Naive B cell (primary cell): Measurements from ENCODE around the gene TGIF2. TPM values are rescaled to one million over a fixed set of nuclear protein-coding genes. Genes with fewer than 3 reads are reported as not detected.
A peak's percentile ranks its signal among the peaks of the same experiment; 100 is the strongest.
"Not testable (repeated sequence)": the region's sequence is repeated elsewhere in the genome, so short reads cannot be mapped to it uniquely, and the experiment has no call there.

Experiments
- ATAC-seq, 2 donors: fragments of 150-1000 bp; cut with Tn5 transposase; 2 replicates each; pipeline ENCODE4 v1.10.0; 2021; ENCODE audit warnings: low read depth in 2 of 2, mild to moderate bottlenecking in 2 of 2, moderate library complexity in 2 of 2
- DNase-seq: peaks from one replicate; pipeline ENCODE4 v3.0.0; 2022
- H3K27ac Mint-ChIP-seq, 6 donors: one replicate each; pipeline ENCODE4 v1.8.0; 2020 to 2022; ENCODE audit warnings: mild to moderate bottlenecking in 6 of 6, mixed read lengths in 6 of 6, moderate library complexity in 5 of 6, inconsistent platforms in 2 of 6
- H3K27me3 Mint-ChIP-seq, 3 donors: one replicate each; pipeline ENCODE4 v1.8.0; 2021 to 2022; ENCODE audit warnings: mixed read lengths in 3 of 3, mild to moderate bottlenecking in 1 of 3
- H3K36me3 Mint-ChIP-seq, 2 donors: one replicate each; pipeline ENCODE4 v1.8.0; 2020 to 2022; ENCODE audit warnings: mixed read lengths in 2 of 2, inconsistent platforms in 1 of 2, mild to moderate bottlenecking in 1 of 2
- H3K4me1 Mint-ChIP-seq, 3 donors: one replicate each; pipeline ENCODE4 v1.8.0; 2020 to 2022; ENCODE audit warnings: mixed read lengths in 3 of 3, inconsistent platforms in 1 of 3, mild to moderate bottlenecking in 1 of 3, moderate library complexity in 1 of 3
- H3K4me3 Mint-ChIP-seq, 8 donors: one replicate each; pipeline ENCODE4 v1.8.0; 2020 to 2022; ENCODE audit warnings: mild to moderate bottlenecking in 8 of 8, mixed read lengths in 8 of 8, moderate library complexity in 8 of 8, inconsistent platforms in 2 of 8
- H3K9me3 Mint-ChIP-seq, 7 donors: one replicate each; pipeline ENCODE4 v1.8.0; 2020 to 2022; ENCODE audit warnings: mixed read lengths in 7 of 7, mild to moderate bottlenecking in 5 of 7, inconsistent platforms in 2 of 7, moderate library complexity in 1 of 7
- polyA plus RNA-seq, 6 donors: library from polyadenylated mRNA; unstranded; fragments of 300-500 nt; fragmentation: Illumina TruSeq; gene quantifications; one replicate each; pipeline ENCODE4 v1.2.3, GENCODE V29; 2021; ENCODE audit warnings: low read depth in 6 of 6

TGIF2 gene
- polyA plus RNA-seq, 6 donors from 2014 or later, result 33.3 to 50.5 (median 39.9) TPM

DNA sequence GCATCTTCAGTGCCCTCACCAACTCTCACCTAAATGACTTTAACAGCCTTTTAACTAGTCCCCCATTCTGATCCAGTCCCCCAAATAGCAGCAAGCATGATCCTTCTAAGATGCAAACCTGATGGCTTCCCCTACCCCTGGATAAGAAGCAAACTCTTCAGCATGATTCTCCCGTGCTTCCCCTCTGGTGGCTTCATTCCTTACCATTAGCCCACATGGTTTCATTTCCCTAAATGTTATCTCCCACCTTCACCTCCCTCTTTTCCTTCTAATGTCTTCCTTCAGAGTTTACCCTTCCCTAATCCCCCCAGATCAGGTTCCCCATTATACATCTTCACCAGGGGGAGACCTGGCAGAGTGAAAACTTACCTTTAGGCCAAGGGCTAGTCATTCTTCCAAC, 28.1 kb downstream of the TGIF2 start:
- no peaks in the 10 kb centered on the region for H3K27me3 Mint-ChIP-seq
- ATAC-seq, result no peak
- peaks cover 32 to 55% (median 47%) of the 10 kb centered on the region in 3 donors for H3K4me1 Mint-ChIP-seq
- DNase-seq, result no peak
- peak overlapping the region in 5 of 8 donors; percentile 1 to 37 (median 19) for H3K4me3 Mint-ChIP-seq
- no peaks in the 10 kb centered on the region for H3K36me3 Mint-ChIP-seq
- no peaks in the 10 kb centered on the region for H3K9me3 Mint-ChIP-seq
- peak overlapping the region in 5 of 6 donors; percentile 5 to 83 (median 38) for H3K27ac Mint-ChIP-seq

DNA sequence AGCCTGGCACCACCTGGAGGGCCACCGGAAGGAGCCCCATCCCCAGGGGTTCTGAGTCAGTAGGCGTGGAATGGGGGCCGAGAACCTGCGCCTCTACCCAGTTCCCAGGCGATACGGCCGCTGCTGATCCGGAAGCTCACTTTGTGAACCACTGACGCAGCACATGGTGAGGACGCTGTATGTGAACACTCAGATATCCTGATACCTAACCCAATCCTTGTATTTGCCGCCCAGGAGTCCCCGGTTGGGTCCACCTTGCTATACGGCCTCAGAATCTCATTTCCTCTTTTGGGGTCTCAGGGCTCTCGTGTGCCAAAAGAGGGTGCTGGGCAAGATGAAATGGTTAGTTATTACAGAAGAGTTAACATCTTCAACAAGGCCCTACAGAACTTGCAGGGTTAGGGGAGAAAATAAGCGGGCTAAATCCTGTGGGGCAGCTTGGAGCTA, 31.6 kb downstream of the TGIF2 start:
- Mint-ChIP-seq H3K4me3 (peak overlapping the region; percentile 83 to 97 (median 95)), H3K4me1 (peaks cover 36 to 51% (median 50%) of the 10 kb centered on the region in 3 donors), H3K36me3 (no peaks in the 10 kb centered on the region), H3K9me3 (no peaks in the 10 kb centered on the region), H3K27ac (peak overlapping the region; percentile 98 to 100 (median 99)), H3K27me3 (no peaks in the 10 kb centered on the region)
- ATAC-seq (peak; percentile 56 to 60), DNase-seq (no peak)

DNA sequence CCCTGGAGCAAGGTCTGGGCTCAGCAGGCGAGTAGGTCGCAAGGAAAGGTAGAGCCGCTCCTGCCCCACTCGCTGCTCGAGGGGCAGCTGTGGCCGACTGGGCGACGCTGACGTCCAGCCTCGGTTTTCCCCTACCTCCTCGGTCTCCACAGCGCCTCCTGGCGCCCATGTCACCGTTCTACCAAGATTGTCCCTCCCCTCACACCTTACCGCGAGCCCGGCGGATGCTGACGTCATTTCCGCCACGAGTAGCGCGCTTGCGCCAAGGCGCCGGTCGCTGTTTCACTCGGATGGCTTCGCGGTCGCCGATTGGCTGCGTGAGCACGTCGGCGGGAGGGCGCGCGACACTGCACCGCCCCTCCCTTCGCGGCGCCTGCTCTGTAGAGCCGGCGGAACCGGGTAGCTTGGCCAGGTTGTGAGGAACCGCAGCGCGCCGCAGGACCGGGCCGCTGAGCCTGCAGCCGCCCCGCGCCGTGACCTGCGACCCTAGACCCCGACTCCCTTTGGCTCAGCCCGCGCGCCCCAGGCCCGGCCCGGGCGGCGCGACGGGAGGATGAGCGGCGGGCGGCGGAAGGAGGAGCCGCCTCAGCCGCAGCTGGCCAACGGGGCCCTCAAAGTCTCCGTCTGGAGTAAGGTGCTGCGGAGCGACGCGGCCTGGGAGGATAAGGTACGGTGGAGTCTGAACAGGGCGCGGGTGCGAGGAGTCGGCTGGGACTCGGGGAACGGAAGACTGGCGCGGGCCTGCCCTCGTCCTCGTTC, 32.2 kb downstream of the TGIF2 start, which contains the start of gene RAB5IF:
Gene RAB5IF, plus strand, starts transcription at position 381 of the 759 bp plus-strand sequence. Its CDS starts 173 bp downstream, at position 554.
- H3K4me1 Mint-ChIP-seq, result peaks cover 32 to 48% (median 46%) of the 10 kb centered on the region in 3 donors
- peak within 1 kb of the TSS; percentile 98 to 100 (median 99) for H3K27ac Mint-ChIP-seq
- ATAC-seq (peak; percentile 76 to 82), DNase-seq (peak; percentile 99)
- no peaks in the 10 kb centered on the region for H3K36me3 Mint-ChIP-seq
- H3K4me3 Mint-ChIP-seq, result peak within 1 kb of the TSS; percentile 83 to 97 (median 95)
- no peaks in the 10 kb centered on the region for H3K27me3 Mint-ChIP-seq
- H3K9me3 Mint-ChIP-seq, result no peaks in the 10 kb centered on the region

DNA sequence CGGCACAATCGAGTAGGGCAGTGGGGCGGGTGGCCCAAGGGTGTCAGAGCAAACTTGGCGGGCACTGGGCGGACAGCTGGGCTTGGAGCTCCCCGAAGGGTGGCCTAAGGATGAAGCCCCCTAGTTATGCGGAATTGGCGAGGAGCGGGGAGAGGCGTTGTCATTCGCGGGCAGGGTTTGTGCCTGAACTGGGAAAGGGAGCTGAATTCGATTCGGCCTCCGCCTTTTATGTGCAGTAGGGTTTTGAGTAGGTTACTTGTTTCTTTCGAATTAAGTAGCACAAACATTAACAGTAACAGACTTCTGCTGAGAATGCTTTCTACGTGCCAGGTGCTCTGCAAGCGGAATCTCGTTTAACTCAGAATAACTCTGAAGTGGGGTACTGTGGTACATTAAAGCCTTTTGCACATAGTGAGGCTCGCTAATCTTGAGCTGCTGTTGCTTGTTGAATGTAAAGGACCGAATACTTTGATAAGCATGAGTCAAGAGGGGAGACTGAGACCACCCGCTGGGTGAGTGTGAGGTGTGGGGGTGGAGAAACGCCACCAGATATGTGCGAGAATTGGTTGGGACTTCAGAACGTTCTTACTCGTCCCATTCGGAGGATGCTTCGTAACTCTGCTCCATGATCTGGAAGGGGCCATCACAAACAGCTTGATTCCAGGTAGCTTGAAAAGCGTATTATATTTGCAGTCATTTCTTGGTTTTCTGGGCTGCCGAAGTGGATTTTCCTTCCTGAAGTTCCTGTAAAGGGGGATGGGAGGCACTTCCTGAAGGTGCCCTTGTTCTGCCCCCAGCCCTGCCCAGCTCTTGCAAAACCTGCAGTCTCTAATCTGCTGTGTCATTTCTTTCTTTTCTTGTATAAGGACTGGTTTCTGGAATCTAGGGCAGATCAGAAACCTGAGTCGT, 33.0 kb downstream of the TGIF2 start:
- no peak for ATAC-seq
- peaks cover 30 to 47% (median 43%) of the 10 kb centered on the region in 3 donors for H3K4me1 Mint-ChIP-seq
- peak overlapping the region; percentile 89 to 99 (median 97) for H3K27ac Mint-ChIP-seq
- no peaks in the 10 kb centered on the region for H3K9me3 Mint-ChIP-seq
- H3K27me3 Mint-ChIP-seq, result no peaks in the 10 kb centered on the region
- no peak for DNase-seq
- no peaks in the 10 kb centered on the region for H3K36me3 Mint-ChIP-seq
- H3K4me3 Mint-ChIP-seq, result peak overlapping the region; percentile 83 to 97 (median 95)

DNA sequence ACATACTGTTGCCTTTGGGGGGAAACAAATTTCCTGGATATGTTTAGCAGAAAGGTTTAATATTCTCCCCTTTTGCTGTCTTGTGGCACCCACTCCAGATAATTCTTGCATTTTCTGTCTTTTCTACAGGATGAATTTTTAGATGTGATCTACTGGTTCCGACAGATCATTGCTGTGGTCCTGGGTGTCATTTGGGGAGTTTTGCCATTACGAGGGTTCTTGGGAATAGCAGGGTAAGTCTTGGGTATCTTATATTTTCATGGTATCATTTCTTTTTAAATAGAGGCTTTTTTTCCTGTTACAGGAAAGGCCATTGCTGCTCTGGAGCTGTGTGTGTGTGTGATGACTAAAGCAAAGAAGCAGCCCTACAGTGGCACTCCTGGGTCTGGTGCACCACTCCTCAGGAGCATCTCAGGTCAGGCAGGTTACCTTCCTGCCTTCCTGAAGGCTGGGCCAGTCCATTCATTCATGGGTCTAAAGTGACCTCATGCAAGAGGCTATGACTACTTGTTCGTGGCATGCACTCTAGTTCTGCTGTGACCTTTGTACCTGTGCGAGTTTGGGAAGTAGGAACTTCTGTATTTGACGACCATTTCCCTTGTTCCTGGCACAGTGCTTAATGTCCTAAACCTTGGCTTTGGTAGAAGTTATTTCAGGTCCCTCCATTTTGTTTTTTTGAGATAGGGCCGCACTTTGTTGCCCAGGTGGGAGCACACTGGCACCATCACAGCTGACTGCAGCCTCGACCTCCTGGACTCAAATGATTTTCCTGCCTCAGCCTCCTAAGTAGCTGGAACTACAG, 34.4 kb downstream of the TGIF2 start:
- Mint-ChIP-seq H3K36me3 (peaks cover 0 to 4% of the 10 kb centered on the region in 2 donors), H3K4me1 (peaks cover 29 to 42% (median 38%) of the 10 kb centered on the region in 3 donors), H3K9me3 (no peaks in the 10 kb centered on the region), H3K4me3 (peak overlapping the region in 7 of 8 donors; percentile 82 to 97 (median 95)), H3K27ac (peak overlapping the region in 4 of 6 donors; percentile 59 to 99 (median 78)), H3K27me3 (no peaks in the 10 kb centered on the region)
- DNase-seq (no peak), ATAC-seq (no peak)

DNA sequence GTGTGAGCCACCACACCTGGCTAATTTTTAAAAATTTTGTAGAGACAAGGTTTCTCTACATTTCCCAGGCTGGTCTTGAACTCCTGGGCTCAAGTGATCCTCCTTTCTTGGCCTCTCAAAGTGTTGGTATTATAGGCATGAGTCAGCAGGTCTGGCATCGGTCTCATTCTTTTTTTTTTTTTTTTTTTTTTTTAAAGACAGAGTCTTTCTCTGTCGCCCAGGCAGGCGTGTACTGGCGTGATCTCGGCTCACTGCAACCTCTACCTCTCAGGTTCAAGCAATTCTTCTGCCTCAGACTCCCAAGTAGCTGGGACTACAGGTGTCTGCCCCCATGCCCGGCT, 35.0 kb downstream of the TGIF2 start:
- DNase-seq, result not testable (repeated sequence)

DNA sequence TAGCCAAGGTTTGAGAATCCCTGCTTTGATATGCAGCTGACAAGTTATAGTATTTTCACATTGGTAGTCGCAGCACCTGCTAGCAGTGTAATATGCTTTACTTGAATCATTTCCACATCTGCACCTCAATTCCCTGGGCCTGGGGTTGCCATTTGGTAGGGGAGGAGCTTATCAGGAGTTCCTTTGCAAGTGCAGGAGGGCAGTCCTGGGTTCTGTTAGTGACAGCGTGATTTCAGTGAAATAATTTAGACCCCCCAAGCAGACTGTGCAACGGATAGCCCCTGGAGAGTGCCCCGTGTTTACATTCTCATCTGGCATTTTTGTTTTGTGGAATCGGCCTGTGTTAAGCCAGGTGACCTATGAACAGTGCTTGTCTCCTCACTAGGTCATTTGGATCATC, 38.2 kb downstream of the TGIF2 start:
- DNase-seq (no peak), ATAC-seq (no peak)
- H3K27ac Mint-ChIP-seq, result peak overlapping the region in 1 of 6 donors; percentile 86
- peaks cover 0 to 5% of the 10 kb centered on the region in 2 donors for H3K36me3 Mint-ChIP-seq
- H3K9me3 Mint-ChIP-seq, result no peaks in the 10 kb centered on the region
- H3K4me1 Mint-ChIP-seq, result peaks cover 11 to 17% (median 12%) of the 10 kb centered on the region in 3 donors
- no peaks in the 10 kb centered on the region for H3K27me3 Mint-ChIP-seq
- no peak overlapping the region for H3K4me3 Mint-ChIP-seq

More for the DNA sequence above, 35.0 kb downstream of the TGIF2 start:
- peaks cover 29 to 40% (median 36%) of the 10 kb centered on the region in 3 donors for H3K4me1 Mint-ChIP-seq
- not testable (repeated sequence) for H3K27me3 Mint-ChIP-seq, ATAC-seq, H3K9me3 Mint-ChIP-seq, H3K36me3 Mint-ChIP-seq
- H3K4me3 Mint-ChIP-seq, result peak overlapping the region in 2 of 8 donors; percentile 34 to 83
- peak overlapping the region in 1 of 6 donors; percentile 78 for H3K27ac Mint-ChIP-seq

DNA sequence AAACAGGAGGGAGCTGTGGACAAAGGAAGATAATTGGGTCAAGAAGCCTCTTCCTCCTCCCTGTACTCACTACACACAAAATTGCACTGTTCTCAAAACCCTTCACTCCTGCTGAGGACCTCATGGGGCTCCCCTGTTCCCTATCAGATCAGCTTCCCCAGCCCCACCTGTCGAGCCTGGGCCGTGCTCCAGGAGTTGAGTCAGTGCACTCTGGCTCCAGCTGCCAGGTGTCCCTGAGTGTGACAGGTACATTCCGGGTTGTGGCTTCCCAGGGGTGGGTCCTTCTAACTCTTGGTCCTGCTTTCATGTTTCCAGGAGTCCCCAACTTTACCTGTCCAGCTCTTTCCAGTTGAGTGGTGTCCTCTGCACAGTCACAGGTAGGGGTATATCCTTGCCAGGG, 40.6 kb downstream of the TGIF2 start:
- DNase-seq, result no peak
- peaks cover 0 to 5% of the 10 kb centered on the region in 2 donors for H3K36me3 Mint-ChIP-seq
- H3K4me1 Mint-ChIP-seq, result peaks cover 0 to 3% (median 3%) of the 10 kb centered on the region in 3 donors
- no peak for ATAC-seq
- H3K27ac Mint-ChIP-seq, result no peak overlapping the region
- no peak overlapping the region for H3K4me3 Mint-ChIP-seq
- H3K27me3 Mint-ChIP-seq, result no peaks in the 10 kb centered on the region
- H3K9me3 Mint-ChIP-seq, result no peaks in the 10 kb centered on the region

DNA sequence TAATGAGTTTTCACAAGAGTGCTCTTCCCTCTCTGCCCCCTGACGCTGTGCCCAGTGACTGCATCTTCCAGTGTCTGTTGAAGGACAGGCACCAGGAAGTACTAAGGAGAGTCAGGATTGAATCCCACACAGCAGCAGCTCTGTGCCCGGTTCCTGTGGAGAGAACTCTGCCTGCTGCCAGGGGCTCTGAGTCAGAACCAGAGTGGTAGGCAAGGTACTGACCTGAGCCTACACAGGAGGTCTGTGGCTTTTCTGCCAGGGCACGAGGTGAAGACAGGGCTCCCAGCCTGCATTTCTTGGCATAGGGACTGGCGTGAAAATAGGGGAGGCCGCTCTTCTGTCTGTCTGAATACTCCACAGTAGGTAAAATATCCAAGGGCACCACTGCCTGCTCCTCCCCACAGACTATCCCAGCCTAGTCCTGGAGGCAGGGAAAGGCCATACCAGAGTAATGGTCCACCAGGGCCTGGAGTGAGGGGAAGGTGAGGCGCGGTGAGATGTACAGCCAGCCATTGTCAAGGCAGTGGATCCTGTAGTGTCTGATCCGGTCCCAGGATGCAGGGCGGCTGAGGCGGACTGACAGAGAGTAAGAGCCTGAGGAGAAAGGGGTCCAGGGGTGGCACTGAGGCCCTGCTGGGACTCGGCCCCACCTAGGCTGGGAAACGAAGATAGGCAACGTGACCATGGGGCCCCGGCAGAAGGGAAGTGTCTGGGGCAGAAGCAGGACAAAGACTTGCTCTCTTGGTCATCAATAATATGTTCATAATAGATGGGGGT, 41.6 kb downstream of the TGIF2 start:
- DNase-seq, result no peak
- Mint-ChIP-seq H3K27me3 (no peaks in the 10 kb centered on the region), H3K9me3 (no peaks in the 10 kb centered on the region), H3K4me1 (peaks cover 0 to 3% (median 3%) of the 10 kb centered on the region in 3 donors), H3K27ac (peak overlapping the region in 1 of 6 donors; percentile 44), H3K36me3 (peaks cover 0 to 5% of the 10 kb centered on the region in 2 donors), H3K4me3 (no peak overlapping the region)
- no peak for ATAC-seq

DNA sequence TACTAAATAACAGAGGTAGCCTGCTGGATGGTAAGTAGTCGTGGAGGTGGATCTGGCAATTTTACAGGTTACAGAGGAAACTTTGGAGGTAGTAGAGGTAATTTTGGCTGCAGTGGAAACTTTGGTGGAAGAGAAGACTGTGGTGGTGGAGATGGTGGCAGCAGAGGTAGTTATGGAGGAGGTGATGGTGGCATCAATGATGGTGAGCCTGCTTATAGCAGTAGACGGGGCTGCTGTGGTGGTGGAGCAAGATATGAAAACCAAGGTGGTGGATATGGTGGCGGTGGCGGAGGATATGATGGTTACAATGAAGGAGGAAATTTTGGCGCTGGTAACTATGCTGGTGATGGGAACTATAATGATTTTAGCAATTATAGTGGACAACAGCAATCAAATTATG, 47.5 kb downstream of the TGIF2 start:
- Mint-ChIP-seq H3K4me3 (no peak overlapping the region), H3K36me3 (no peaks in the 10 kb centered on the region), H3K9me3 (no peaks in the 10 kb centered on the region), H3K4me1 (no peaks in the 10 kb centered on the region), H3K27ac (peak overlapping the region in 1 of 6 donors; percentile 78), H3K27me3 (no peaks in the 10 kb centered on the region)
- ATAC-seq (no peak), DNase-seq (no peak)

DNA sequence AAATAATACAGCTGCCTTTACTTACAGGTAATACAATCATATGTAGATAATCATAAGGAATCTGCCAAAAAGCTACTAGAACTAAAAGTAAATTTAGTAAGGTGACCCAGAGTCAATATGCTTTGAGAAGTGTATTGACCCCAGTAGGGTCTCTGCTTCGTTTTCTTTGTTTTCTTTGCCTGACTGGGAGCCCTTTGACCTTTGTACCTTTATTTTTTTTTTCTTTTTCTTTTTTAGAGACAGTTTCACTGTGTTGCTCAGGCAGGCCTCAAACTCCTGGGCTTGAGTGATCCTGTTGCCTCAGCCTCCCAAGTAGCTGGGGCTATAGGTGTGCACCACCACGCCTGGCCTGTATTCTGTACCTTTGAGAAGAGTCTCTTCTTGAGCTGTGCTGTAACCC, 50.0 kb downstream of the TGIF2 start:
- no peaks in the 10 kb centered on the region for H3K9me3 Mint-ChIP-seq
- DNase-seq, result no peak
- H3K27me3 Mint-ChIP-seq, result no peaks in the 10 kb centered on the region
- peaks cover 0 to 5% (median 0%) of the 10 kb centered on the region in 3 donors for H3K4me1 Mint-ChIP-seq
- H3K36me3 Mint-ChIP-seq, result no peaks in the 10 kb centered on the region
- no peak for ATAC-seq
- H3K4me3 Mint-ChIP-seq, result no peak overlapping the region
- no peak overlapping the region for H3K27ac Mint-ChIP-seq
